ENCODE results near the gene ACKR1.

Gene ACKR1

GRCh38 chr1:159172614-159173291, 31.9 kb upstream of the ACKR1 start:
- no peaks in the 10 kb centered on the region for H3K9me3 ChIP-seq (ENCODE audit: control insufficient read depth, insufficient read depth, low read length)
- H3K36me3 ChIP-seq (ENCODE audit: control insufficient read depth, low read length): no peaks in the 10 kb centered on the region
- H3K9me2 ChIP-seq (replicated peaks; ENCODE audit: control insufficient read depth, low read length): no peaks in the 10 kb centered on the region
- TF ChIP-seq, protein P1, sequence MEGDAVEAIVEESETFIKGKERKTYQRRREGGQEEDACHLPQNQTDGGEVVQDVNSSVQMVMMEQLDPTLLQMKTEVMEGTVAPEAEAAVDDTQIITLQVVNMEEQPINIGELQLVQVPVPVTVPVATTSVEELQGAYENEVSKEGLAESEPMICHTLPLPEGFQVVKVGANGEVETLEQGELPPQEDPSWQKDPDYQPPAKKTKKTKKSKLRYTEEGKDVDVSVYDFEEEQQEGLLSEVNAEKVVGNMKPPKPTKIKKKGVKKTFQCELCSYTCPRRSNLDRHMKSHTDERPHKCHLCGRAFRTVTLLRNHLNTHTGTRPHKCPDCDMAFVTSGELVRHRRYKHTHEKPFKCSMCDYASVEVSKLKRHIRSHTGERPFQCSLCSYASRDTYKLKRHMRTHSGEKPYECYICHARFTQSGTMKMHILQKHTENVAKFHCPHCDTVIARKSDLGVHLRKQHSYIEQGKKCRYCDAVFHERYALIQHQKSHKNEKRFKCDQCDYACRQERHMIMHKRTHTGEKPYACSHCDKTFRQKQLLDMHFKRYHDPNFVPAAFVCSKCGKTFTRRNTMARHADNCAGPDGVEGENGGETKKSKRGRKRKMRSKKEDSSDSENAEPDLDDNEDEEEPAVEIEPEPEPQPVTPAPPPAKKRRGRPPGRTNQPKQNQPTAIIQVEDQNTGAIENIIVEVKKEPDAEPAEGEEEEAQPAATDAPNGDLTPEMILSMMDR (IDR thresholded peaks at IDR 0.05; ENCODE audit: low read depth, low read length, poor library complexity, severe bottlenecking): no peak
- TF ChIP-seq EZH2phosphoT487 (IDR thresholded peaks at IDR 0.05; ENCODE audit: borderline replicate concordance, low read length): no peak
- H4K20me1 ChIP-seq (ENCODE audit: control insufficient read depth, insufficient read depth, low read depth, low read length): no peaks in the 10 kb centered on the region
- H3K27ac ChIP-seq (ENCODE audit: low read depth, low read length): no peak overlapping the region
- H3K4me1 ChIP-seq (ENCODE audit: control insufficient read depth, low read length): no peaks in the 10 kb centered on the region
- no peak overlapping the region for H3K4me3 ChIP-seq (ENCODE audit: low read length)
- H3K79me2 ChIP-seq (ENCODE audit: control insufficient read depth, low read length): no peaks in the 10 kb centered on the region
- no peak overlapping the region for H3K4me2 ChIP-seq (ENCODE audit: low read length)
- no peaks in the 10 kb centered on the region for H3F3A ChIP-seq (ENCODE audit: control insufficient read depth, insufficient read depth)
- H3K27me3 ChIP-seq (ENCODE audit: control insufficient read depth, low read length): peaks cover 38% of the 10 kb centered on the region

GRCh38 chr1:159173320-159173719, 31.4 kb upstream of the ACKR1 start:
- Histone ChIP-seq H3K9me2 (replicated peaks; ENCODE audit: control insufficient read depth, low read length) (no peaks in the 10 kb centered on the region), H3K9me3 (ENCODE audit: control insufficient read depth, insufficient read depth, low read length) (no peaks in the 10 kb centered on the region), H3K4me3 (ENCODE audit: low read length) (no peak overlapping the region), H4K20me1 (ENCODE audit: control insufficient read depth, insufficient read depth, low read depth, low read length) (no peaks in the 10 kb centered on the region), H3F3A (ENCODE audit: control insufficient read depth, insufficient read depth) (no peaks in the 10 kb centered on the region), H3K4me1 (ENCODE audit: control insufficient read depth, low read length) (no peaks in the 10 kb centered on the region), H3K79me2 (ENCODE audit: control insufficient read depth, low read length) (no peaks in the 10 kb centered on the region), H3K36me3 (ENCODE audit: control insufficient read depth, low read length) (no peaks in the 10 kb centered on the region), H3K27me3 (ENCODE audit: control insufficient read depth, low read length) (peaks cover 34% of the 10 kb centered on the region), H3K27ac (ENCODE audit: low read depth, low read length) (no peak overlapping the region), H3K4me2 (ENCODE audit: low read length) (no peak overlapping the region)
- TF ChIP-seq, protein P1 (IDR thresholded peaks at IDR 0.05; ENCODE audit: low read depth, low read length, poor library complexity, severe bottlenecking): no peak
- no peak for TF ChIP-seq EZH2phosphoT487 (IDR thresholded peaks at IDR 0.05; ENCODE audit: borderline replicate concordance, low read length)

DNA sequence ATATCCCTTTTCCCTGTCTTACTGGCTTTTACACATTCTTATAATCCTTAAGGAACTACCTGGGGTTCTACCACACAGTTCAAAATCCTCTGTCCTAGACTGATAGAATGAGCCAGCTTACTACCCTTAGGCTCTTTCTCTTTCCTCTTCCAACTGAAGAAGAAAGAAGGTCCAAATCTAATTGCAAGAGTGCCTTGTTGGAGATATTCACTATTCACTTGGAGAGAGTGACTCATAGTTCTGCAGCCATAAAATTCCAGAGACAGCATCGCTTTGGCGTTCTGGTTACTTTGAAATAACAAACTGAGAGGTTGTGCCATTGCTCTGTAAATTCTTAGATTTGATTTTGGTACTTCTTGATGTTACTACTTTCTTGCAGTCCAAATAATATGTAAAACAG, 29.1 kb upstream of the ACKR1 start:
- Histone ChIP-seq H3K27me3 (ENCODE audit: control insufficient read depth, low read length) (peaks cover 22% of the 10 kb centered on the region), H3K27ac (ENCODE audit: low read depth, low read length) (no peak overlapping the region), H4K20me1 (ENCODE audit: control insufficient read depth, insufficient read depth, low read depth, low read length) (no peaks in the 10 kb centered on the region)

More for the DNA sequence above, 29.1 kb upstream of the ACKR1 start:
- Histone ChIP-seq H3K9me2 (replicated peaks; ENCODE audit: control insufficient read depth, low read length) (no peaks in the 10 kb centered on the region), H3K79me2 (ENCODE audit: control insufficient read depth, low read length) (no peaks in the 10 kb centered on the region), H3K4me3 (ENCODE audit: low read length) (no peak overlapping the region), H3F3A (ENCODE audit: control insufficient read depth, insufficient read depth) (no peaks in the 10 kb centered on the region), H3K36me3 (ENCODE audit: control insufficient read depth, low read length) (no peaks in the 10 kb centered on the region), H3K4me1 (ENCODE audit: control insufficient read depth, low read length) (no peaks in the 10 kb centered on the region), H3K9me3 (ENCODE audit: control insufficient read depth, insufficient read depth, low read length) (no peaks in the 10 kb centered on the region), H3K4me2 (ENCODE audit: low read length) (no peak overlapping the region)
- TF ChIP-seq, protein P1 (IDR thresholded peaks at IDR 0.05; ENCODE audit: low read depth, low read length, poor library complexity, severe bottlenecking): no peak
- no peak for TF ChIP-seq EZH2phosphoT487 (IDR thresholded peaks at IDR 0.05; ENCODE audit: borderline replicate concordance, low read length)
